ENCODE data around the gene SFTPA1.
"Not testable (repeated sequence)": the region's sequence is repeated elsewhere in the genome, so short reads cannot be mapped to it uniquely, and the experiment has no call there.

Gene SFTPA1

GRCh38 chr10:79663287-79663686 lies 52.5 kb downstream of the SFTPA1 start:
- H3K27me3 ChIP-seq (ENCODE audit: insufficient read depth, low read length); DNase-seq; H2AK5ac ChIP-seq (ENCODE audit: low read length); H3K23ac ChIP-seq (ENCODE audit: low read length); H3K4ac ChIP-seq (ENCODE audit: low read depth, low read length); H3K79me1 ChIP-seq (ENCODE audit: low read length); H2BK12ac ChIP-seq (ENCODE audit: low read length); H3K14ac ChIP-seq (ENCODE audit: low read length); H2BK5ac ChIP-seq (ENCODE audit: low read depth, low read length, poor library complexity); H3K27ac ChIP-seq (ENCODE audit: low read depth, low read length); H3K79me2 ChIP-seq (ENCODE audit: control insufficient read depth, insufficient read depth, low read length, poor library complexity); H4K8ac ChIP-seq (ENCODE audit: low read depth, low read length); H3K36me3 ChIP-seq (ENCODE audit: control insufficient read depth in 1 of 2, insufficient read depth in 2 of 2, low read length in 2 of 2); H4K91ac ChIP-seq (ENCODE audit: low read depth, low read length); H2BK120ac ChIP-seq (ENCODE audit: insufficient read depth, low read length, poor library complexity); H3K9ac ChIP-seq (ENCODE audit: low read length); H2AFZ ChIP-seq (ENCODE audit: insufficient read depth, low read length, poor library complexity); H3K9me3 ChIP-seq (ENCODE audit: insufficient read depth, low read depth, low read length); H3K4me2 ChIP-seq (ENCODE audit: low read length); H3K4me3 ChIP-seq (ENCODE audit: low read depth, low read length); H3K4me1 ChIP-seq (ENCODE audit: control insufficient read depth in 1 of 2, insufficient read depth in 2 of 2, low read length in 2 of 2); H3K18ac ChIP-seq (ENCODE audit: low read length); H4K12ac ChIP-seq (ENCODE audit: low read depth, low read length): not testable (repeated sequence)

- H3K18ac ChIP-seq (ENCODE audit: low read length); H3K9me3 ChIP-seq (ENCODE audit: insufficient read depth, low read depth, low read length); H3K4ac ChIP-seq (ENCODE audit: low read depth, low read length); H3K23ac ChIP-seq (ENCODE audit: low read length); H3K9ac ChIP-seq (ENCODE audit: low read length); H2AK5ac ChIP-seq (ENCODE audit: low read length); H4K12ac ChIP-seq (ENCODE audit: low read depth, low read length); H3K36me3 ChIP-seq (ENCODE audit: control insufficient read depth in 1 of 2, insufficient read depth in 2 of 2, low read length in 2 of 2); H3K4me2 ChIP-seq (ENCODE audit: low read length); H3K4me3 ChIP-seq (ENCODE audit: low read depth, low read length); H3K27ac ChIP-seq (ENCODE audit: low read depth, low read length); H3K14ac ChIP-seq (ENCODE audit: low read length); H4K91ac ChIP-seq (ENCODE audit: low read depth, low read length); H2BK5ac ChIP-seq (ENCODE audit: low read depth, low read length, poor library complexity); DNase-seq; H2BK120ac ChIP-seq (ENCODE audit: insufficient read depth, low read length, poor library complexity); H4K8ac ChIP-seq (ENCODE audit: low read depth, low read length); H3K79me2 ChIP-seq (ENCODE audit: control insufficient read depth, insufficient read depth, low read length, poor library complexity); H2BK12ac ChIP-seq (ENCODE audit: low read length); H3K79me1 ChIP-seq (ENCODE audit: low read length); H3K27me3 ChIP-seq (ENCODE audit: insufficient read depth, low read length); H2AFZ ChIP-seq (ENCODE audit: insufficient read depth, low read length, poor library complexity); H3K4me1 ChIP-seq (ENCODE audit: control insufficient read depth in 1 of 2, insufficient read depth in 2 of 2, low read length in 2 of 2): not testable (repeated sequence)
- WGBS (ENCODE audit: extremely low coverage, insufficient coverage, insufficient read length) = no CpG with 5 or more reads among the region's 4 CpGs
These were observed 53.9 kb downstream of the SFTPA1 start for GRCh38 chr10:79664686-79665085.

All from trophoblast cell (in vitro differentiated cells and primary cell).